SK-MEL-5 (cell line): ENCODE data around the gene THOC7. TPM values are rescaled to one million over a fixed set of nuclear protein-coding genes. Genes with fewer than 3 reads are reported as not detected.
A peak's percentile ranks its signal among the peaks of the same experiment; 100 is the strongest.

ENCODE experiments used
- DNase-seq: peaks from one replicate; pipeline ENCODE4 v3.0.0-alpha.2; 2016; ENCODE audit warnings: low read depth, low spot score
- in situ Hi-C: cut with HindIII; loops from 2 replicates; pipeline ENCODE4 v1.10.0; 2016; ENCODE audit warnings: low sequenced_read_pairs, high pct_unique_total_duplicates, low pct_unique_long_range_greater_than_20kb
- total RNA-seq: library from RNA; depleted of rRNA; stranded (reverse); fragments of >200 nt; shearing (Covaris generic); gene quantifications from 2 replicates; pipeline ENCODE4 v1.2.3, GENCODE V29; 2014

THOC7 gene
- total RNA-seq, 1 experiment from 2014 or later = 109 TPM

DNA sequence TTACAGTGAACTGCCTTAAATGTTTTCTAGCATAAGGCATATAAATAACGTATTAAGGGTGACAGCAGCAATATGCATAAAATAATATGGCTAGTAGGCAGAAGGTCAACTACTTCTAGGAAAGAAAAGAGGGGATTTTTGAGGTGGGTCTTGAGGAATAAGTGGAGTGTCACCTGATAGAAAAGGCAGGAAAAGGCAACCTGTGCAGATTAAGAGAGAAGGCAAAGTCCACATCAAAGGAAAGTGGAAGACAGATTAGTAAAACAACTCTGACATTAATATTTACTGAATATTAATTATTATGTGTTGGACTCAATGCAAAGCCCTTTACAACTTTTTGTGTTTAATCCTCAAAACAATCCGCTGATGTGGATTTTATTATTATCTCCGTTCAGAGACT is 2.8 kb downstream of the THOC7 start:
- DNase-seq = no peak
- in situ Hi-C loops = no loop called here

- DNase-seq = no peak
These were observed 6.3 kb downstream of the THOC7 start for GRCh38 chr3:63857311-63857710.

GRCh38 chr3:63855333-63855940 is 8.2 kb downstream of the THOC7 start:
- no peak for DNase-seq
- in situ Hi-C loops = no loop called here

More at GRCh38 chr3:63857311-63857710, 6.3 kb downstream of the THOC7 start:
- in situ Hi-C loops = no loop called here

- DNase-seq = no peak
- in situ Hi-C loops = no loop called here
These were observed 10.5 kb downstream of the THOC7 start for GRCh38 chr3:63853106-63853505.

GRCh38 chr3:63851287-63851686 is 12.3 kb downstream of the THOC7 start:
- DNase-seq = no peak
- in situ Hi-C loops = no loop called here

GRCh38 chr3:63849175-63849574 is 14.4 kb downstream of the THOC7 start:
- in situ Hi-C loops = no loop called here
- no peak for DNase-seq

GRCh38 chr3:63847718-63848450 is 15.7 kb downstream of the THOC7 start:
- in situ Hi-C loops = no loop called here
- no peak for DNase-seq

DNA sequence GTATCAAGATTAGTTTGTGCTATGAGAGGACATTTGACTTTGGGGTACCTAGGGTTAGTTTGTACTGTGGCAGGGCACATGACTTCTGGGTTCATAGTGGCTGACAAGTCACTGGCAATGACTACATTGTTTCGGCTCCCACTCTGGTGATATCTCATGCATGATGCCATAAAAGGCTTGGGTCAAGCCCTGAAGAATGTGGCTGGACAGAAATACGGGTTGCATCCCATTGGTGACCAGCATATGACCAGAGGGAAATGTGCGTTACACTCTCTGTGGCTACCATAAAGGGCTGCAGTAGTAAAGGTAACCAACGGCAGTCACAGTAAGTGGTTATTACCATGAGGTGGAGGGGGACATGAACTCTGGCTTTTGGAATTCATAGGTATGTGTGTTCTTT is 18.4 kb downstream of the THOC7 start:
- DNase-seq = no peak
- in situ Hi-C loops = no loop called here

DNA sequence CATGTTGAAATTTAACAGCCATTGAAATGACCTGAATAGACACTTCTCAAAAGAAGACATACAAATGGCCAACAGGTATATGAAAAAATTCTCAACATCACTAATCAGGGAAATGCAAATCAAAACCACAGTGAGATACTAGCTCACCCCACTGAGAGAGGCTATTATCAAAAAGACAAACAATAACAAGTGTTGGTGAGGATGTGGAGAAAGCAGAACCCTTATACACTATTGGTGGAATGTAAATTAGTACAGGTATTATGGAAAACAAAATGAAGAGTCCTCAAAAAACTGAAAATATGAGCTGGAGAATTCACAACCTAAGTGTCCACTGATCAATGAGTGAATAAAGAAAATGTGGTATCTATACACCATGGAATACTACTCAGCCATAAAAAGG is 21.5 kb downstream of the THOC7 start:
- in situ Hi-C loops = no loop called here
- DNase-seq = no peak

DNA sequence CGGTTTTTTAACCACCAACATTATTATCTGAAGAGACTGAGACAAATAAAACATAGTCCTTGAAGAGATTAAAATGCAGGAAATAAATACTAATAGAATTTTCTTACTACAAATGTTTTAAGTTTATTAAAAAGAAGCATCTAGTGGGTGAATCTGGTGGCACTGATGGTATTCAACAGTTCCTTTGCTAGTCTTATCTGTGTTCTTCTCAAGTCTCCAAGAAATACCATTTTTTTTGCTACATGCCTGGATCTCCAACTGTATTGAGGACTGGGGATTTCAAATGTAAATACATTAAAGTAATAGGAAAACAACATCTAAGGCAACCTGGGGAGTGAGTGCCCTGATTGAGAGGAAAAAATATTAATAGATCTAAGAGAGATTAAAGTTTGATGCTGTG is 21.9 kb downstream of the THOC7 start:
- no peak for DNase-seq
- in situ Hi-C loops = no loop called here

GRCh38 chr3:63832395-63832794 is 31.2 kb downstream of the THOC7 start:
- no peak for DNase-seq
- in situ Hi-C loops = no loop called here

GRCh38 chr3:63830526-63830925 is 33.1 kb downstream of the THOC7 start:
- in situ Hi-C loops = no loop called here
- DNase-seq = no peak

- in situ Hi-C loops = loop anchor here (25.0 kb wide), 1 partner anchor 462 kb away; no protein-coding TSS in a partner anchor
- DNase-seq = peak; percentile 61
These were observed 39.3 kb downstream of the THOC7 start for GRCh38 chr3:63824309-63824708.

DNA sequence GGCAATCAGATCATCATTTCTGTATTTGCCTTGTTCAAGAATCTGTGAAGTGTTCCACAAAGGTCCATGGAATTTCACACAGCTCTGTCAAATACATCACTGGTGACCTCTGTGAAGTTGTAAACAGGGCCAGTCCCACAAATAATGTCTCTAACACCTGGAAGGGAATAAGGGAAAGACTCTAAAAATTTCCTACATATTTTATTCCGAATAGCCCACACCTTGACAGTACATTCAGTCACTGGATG is 44.5 kb downstream of the THOC7 start, which contains the start of gene C3orf49:
Gene C3orf49, plus strand, starts transcription at position 149 of the 248 bp plus-strand sequence. CDS start 173 bp downstream, outside the sequence.
- no peak for DNase-seq
- in situ Hi-C loops = loop anchor here (25.0 kb wide), 1 partner anchor 457 kb away; no protein-coding TSS in a partner anchor

DNA sequence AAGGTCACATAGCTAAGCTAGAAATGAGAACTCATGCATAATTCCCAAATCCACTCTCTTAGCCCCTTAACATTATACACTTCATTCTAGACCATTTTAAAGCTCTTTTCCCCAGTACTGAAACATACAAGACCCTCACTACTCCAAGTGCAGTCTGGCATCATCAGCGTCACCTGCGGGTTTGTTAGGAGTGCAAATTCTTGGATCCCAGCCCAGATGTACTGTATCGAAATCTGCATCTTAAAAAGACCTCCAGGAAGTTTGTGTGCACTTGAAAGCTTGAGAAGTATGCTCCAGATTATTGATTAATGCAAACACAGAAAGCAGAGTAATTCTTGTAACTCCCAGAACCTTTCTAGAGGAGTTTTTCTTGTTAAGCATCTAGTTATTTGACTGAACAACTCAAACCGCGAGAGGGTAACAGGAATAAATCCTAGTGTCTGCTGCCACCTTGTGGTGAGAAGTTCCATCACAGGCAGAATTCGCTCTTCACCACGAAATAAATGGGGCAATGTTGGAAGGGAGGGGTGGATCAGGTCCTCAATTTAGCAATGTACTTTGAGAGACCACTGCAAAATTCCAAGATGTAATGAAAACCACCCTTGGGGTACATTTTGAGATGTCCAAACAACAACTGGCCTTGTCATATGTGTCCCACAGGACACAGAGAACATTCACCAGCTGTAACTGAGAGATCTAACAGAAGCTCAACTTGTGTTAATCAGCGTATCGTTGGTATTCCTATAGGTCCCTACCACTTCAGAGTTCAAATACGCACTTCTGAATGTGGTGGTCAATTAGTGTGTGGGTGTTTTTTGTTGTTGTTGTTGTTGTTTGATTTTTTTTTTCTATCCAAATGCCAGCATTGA is 45.1 kb downstream of the THOC7 start:
- in situ Hi-C loops = loop anchor here (25.0 kb wide), 1 partner anchor 456 kb away; no protein-coding TSS in a partner anchor
- DNase-seq = peak; percentile 65

GRCh38 chr3:63817225-63817624 is 46.4 kb downstream of the THOC7 start:
- in situ Hi-C loops = loop anchor here (25.0 kb wide), 1 partner anchor 455 kb away; no protein-coding TSS in a partner anchor
- no peak for DNase-seq

DNA sequence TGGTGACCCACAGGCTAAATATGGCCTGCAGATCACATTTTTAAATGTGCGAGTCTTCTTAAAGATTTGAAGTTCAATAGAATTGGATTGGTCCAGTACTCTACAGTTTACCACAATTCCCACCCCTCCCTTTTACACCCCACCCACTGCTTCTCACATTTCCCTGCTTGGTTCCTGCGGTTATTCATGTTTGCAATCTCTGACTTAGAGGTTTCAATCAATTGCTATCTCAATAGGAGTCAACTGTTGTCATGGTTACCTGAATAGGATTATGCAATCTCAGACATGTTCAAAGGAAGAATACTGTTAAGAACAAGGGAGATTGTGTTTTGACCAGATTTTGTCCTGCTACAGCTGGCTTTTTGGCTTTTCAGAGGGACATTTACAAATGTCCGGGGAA is 49.4 kb downstream of the THOC7 start:
- DNase-seq = no peak
- in situ Hi-C loops = loop anchor here (25.0 kb wide), 1 partner anchor 452 kb away; no protein-coding TSS in a partner anchor

GRCh38 chr3:63809607-63810006 is 54.0 kb downstream of the THOC7 start:
- in situ Hi-C loops = loop anchor here (25.0 kb wide), 1 partner anchor 447 kb away; no protein-coding TSS in a partner anchor
- no peak for DNase-seq
